B cell (primary cell): ENCODE data around the gene LRRC55. TPM values are rescaled to one million over a fixed set of nuclear protein-coding genes. Genes with fewer than 3 reads are reported as not detected.

Experiments
- ATAC-seq: fragments of 200-7000 bp; cut with Tn5 transposase; one replicate; pipeline ENCODE4 v1.10.0; 2021; ENCODE audit warnings: low read depth, mild to moderate bottlenecking, moderate number of reproducible peaks, moderate library complexity
- CTCF ChIA-PET: fragments of 350-600 bp; sonication (Branson Sonifier 250); formaldehyde crosslinking; loops from one replicate; lab custom pipeline; 2021; ENCODE audit warnings: antibody characterized with exemption, inconsistent platforms; lab: Charles Lee
- POLR2A ChIA-PET: fragments of 350-600 bp; sonication (Branson Sonifier 250); formaldehyde crosslinking; loops from one replicate; lab custom pipeline; 2021; ENCODE audit warnings: antibody characterized with exemption; lab: Charles Lee
- DNase-seq: peaks from one replicate; pipeline ENCODE4 v3.0.0; 2013
- H2AFZ ChIP-seq: 2 replicates; pipeline ENCODE4 v1.6.1; 2012; ENCODE audit warnings: mild to moderate bottlenecking, low read depth, low read length; ENCODE audit not compliant: insufficient read depth, poor library complexity, severe bottlenecking
- H3K27ac ChIP-seq, 2 donors: 1 replicate in 1 of 2; 2 replicates in 1 of 2; pipeline ENCODE4 v1.5.1; 2012 to 2013; ENCODE audit warnings: low read length in 2 of 2, mild to moderate bottlenecking in 2 of 2, moderate library complexity in 1 of 2
- H3K27me3 ChIP-seq, 4 experiments: fragments of 200-600 bp in 1 of 4; sonication (generic) in 1 of 4; replicated peaks in 1 of 4; 1 replicate in 2 of 4; 2 replicates in 2 of 4; pipeline versions ENCODE4 v1.6.1 to v1.7.0; 2013 to 2016; ENCODE audit warnings: low read length in 3 of 4, mild to moderate bottlenecking in 2 of 4, mixed read lengths in 1 of 4, moderate library complexity in 1 of 4; ENCODE audit not compliant: insufficient read depth in 4 of 4, control insufficient read depth in 3 of 4; ENCODE audit errors: control extremely low read depth in 1 of 4
- H3K36me3 ChIP-seq, 2 experiments: replicated peaks in 1 of 2; 1 replicate in 1 of 2; 2 replicates in 1 of 2; pipeline versions ENCODE4 v1.6.1 to v1.7.1; 2013; ENCODE audit warnings: low read length in 1 of 2; ENCODE audit not compliant: insufficient read depth in 2 of 2, control insufficient read depth in 1 of 2; ENCODE audit errors: control extremely low read depth in 1 of 2, extremely low read depth in 1 of 2
- H3K4me1 ChIP-seq, 2 donors: fragments of 200-600 bp in 1 of 2; sonication (generic) in 1 of 2; 1 replicate in 1 of 2; 2 replicates in 1 of 2; pipeline versions ENCODE4 v1.5.1 to v1.6.1; 2013 to 2017; ENCODE audit warnings: low read length in 2 of 2; ENCODE audit not compliant: control insufficient read depth in 2 of 2, insufficient read depth in 2 of 2
- H3K4me2 ChIP-seq: replicated peaks from 2 replicates; pipeline ENCODE3; 2012; ENCODE audit warnings: mild to moderate bottlenecking, low read depth, low read length; ENCODE audit not compliant: poor library complexity, severe bottlenecking
- H3K4me3 ChIP-seq, 5 experiments: fragments of 200-600 bp in 1 of 5; sonication (generic) in 1 of 5; 1 replicate in 3 of 5; 2 replicates in 2 of 5; pipeline versions ENCODE4 v1.5.1 to v1.7.0; 2011 to 2016; ENCODE audit warnings: low read length in 4 of 5, mild to moderate bottlenecking in 4 of 5, low read depth in 2 of 5, control low read depth in 1 of 5, moderate library complexity in 1 of 5; ENCODE audit not compliant: insufficient read depth in 1 of 5; ENCODE audit errors: control extremely low read depth in 1 of 5, extremely low read depth in 1 of 5
- H3K79me2 ChIP-seq: fragments of 200-600 bp; sonication (generic); one replicate; pipeline ENCODE4 v1.6.0; 2016; ENCODE audit warnings: low read length; ENCODE audit not compliant: control insufficient read depth, insufficient read depth
- H3K9ac ChIP-seq: fragments of 200-600 bp; sonication (generic); 2 replicates; pipeline ENCODE4 v1.6.1; 2017; ENCODE audit warnings: mild to moderate bottlenecking, low read length, moderate library complexity
- H3K9me3 ChIP-seq, 3 donors: one replicate each; pipeline versions ENCODE4 v1.6.1 to v1.7.1; 2013; ENCODE audit warnings: low read length in 2 of 3; ENCODE audit not compliant: control insufficient read depth in 2 of 3, insufficient read depth in 1 of 3; ENCODE audit errors: control extremely low read depth in 1 of 3
- H4K20me1 ChIP-seq: 2 replicates; pipeline ENCODE4 v1.6.0; 2012; ENCODE audit warnings: mild to moderate bottlenecking, low read length; ENCODE audit not compliant: insufficient read depth, control insufficient read depth, poor library complexity, severe bottlenecking
- H3K27ac Mint-ChIP-seq: one replicate; pipeline ENCODE4 v1.8.0; 2021; ENCODE audit warnings: mixed read lengths
- H3K27me3 Mint-ChIP-seq: one replicate; pipeline ENCODE4 v1.8.0; 2021; ENCODE audit warnings: mixed read lengths
- H3K4me1 Mint-ChIP-seq: one replicate; pipeline ENCODE4 v1.8.0; 2021; ENCODE audit warnings: mixed read lengths
- H3K4me3 Mint-ChIP-seq: one replicate; pipeline ENCODE4 v1.8.0; 2021; ENCODE audit warnings: mixed read lengths
- H3K9me3 Mint-ChIP-seq: one replicate; pipeline ENCODE4 v1.8.0; 2022; ENCODE audit warnings: mixed read lengths; ENCODE audit not compliant: insufficient read depth
- EZH2 ChIP-seq: IDR thresholded peaks from 2 replicates; pipeline ENCODE4 v1.6.1; 2012; ENCODE audit warnings: borderline replicate concordance, low read depth, mild to moderate bottlenecking, moderate library complexity, low read length; ENCODE audit not compliant: insufficient read depth, poor library complexity, severe bottlenecking
- WGBS: methylation state at CpG from one replicate; pipeline ENCODE4 v1.1.5; 2013; ENCODE audit warnings: missing lambda C conversion rate; ENCODE audit not compliant: insufficient coverage; 5-methylcytosine and 5-hydroxymethylcytosine counted together
- intact Hi-C: fragments of 100-400 bp; cut with micrococcal nuclease; formaldehyde crosslinking; loops from one replicate; pipeline ENCODE4 v1.10.0; 2022
- polyA plus RNA-seq: library from polyadenylated mRNA; depleted of rRNA; stranded (reverse); fragments of >200 nt; gene quantifications from 2 replicates; pipeline ENCODE4 v1.2.3, GENCODE V29; 2012
- total RNA-seq, 2 donors: library from RNA; stranded (reverse); fragments of 120-200 nt in 1 of 2; gene quantifications; 1 replicate in 1 of 2; 2 replicates in 1 of 2; pipeline versions ENCODE4 v1.2.3 to v1.2.4, GENCODE V29; 2013 to 2022
- TF ChIP-seq, protein P1 (sequence below): fragments of 200-600 bp; IDR thresholded peaks from one replicate; pipeline ENCODE4 v1.8.0; 2022; ENCODE audit warnings: antibody characterized with exemption, mild to moderate bottlenecking

LRRC55 gene
- total and polyA plus RNA-seq, 2 donors (not counting 1 experiment from before 2014, with no cell fraction given): not detected

DNA sequence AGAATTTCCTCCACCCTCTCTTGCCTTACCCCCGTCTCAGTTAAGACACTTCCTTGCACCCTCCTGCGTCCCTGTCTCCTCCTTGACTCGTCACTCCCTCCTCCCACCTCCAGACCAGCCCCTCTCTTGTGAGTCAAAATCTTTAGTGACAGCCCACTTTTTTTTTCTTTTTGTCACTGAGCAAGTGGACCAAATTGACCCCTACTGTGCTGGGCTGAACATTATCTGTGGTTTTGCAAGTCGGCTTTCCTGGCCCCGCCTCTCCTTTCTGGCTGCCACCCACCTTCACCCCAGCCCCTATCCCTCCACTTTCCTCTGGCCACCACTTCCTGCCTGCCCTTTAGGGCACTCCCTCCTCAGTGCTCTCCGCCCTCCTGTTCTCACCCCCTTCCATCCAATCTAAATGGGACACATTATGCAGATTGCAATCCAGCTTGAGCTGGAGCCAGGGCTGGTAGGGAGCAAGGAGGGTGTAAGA lies 55.5 kb downstream of the LRRC55 start, which contains the start of gene APLNR:
TSS of gene APLNR (minus strand) at position 47 of the 478 bp plus-strand sequence. CDS start 246 bp downstream, outside the sequence.
- Histone ChIP-seq H4K20me1 (no peaks in the 10 kb centered on the region), H3K4me3 (no peak within 1 kb of the TSS), H3K4me1 (no peaks in the 10 kb centered on the region), H3K9ac (no peak within 1 kb of the TSS), H3K27ac (no peak within 1 kb of the TSS), H3K36me3 (no peaks in the 10 kb centered on the region), H3K79me2 (no peaks in the 10 kb centered on the region), H2AFZ (no peak within 1 kb of the TSS), H3K9me3 (peaks cover 0 to 4% (median 0%) of the 10 kb centered on the region in 3 donors), H3K27me3 (peaks cover 0 to 23% (median 3%) of the 10 kb centered on the region in 4 experiments), H3K4me2 (no peak within 1 kb of the TSS)
- DNase-seq (no peak), ATAC-seq (no peak)
- Mint-ChIP-seq H3K9me3 (no peaks in the 10 kb centered on the region), H3K27me3 (peaks cover 69% of the 10 kb centered on the region), H3K4me3 (no peak within 1 kb of the TSS), H3K27ac (no peak within 1 kb of the TSS), H3K4me1 (no peaks in the 10 kb centered on the region)
- CTCF ChIA-PET: no interaction called here
- 16% methylated on average over 5 of the region's 6 CpGs for WGBS
- TF ChIP-seq, protein P1, sequence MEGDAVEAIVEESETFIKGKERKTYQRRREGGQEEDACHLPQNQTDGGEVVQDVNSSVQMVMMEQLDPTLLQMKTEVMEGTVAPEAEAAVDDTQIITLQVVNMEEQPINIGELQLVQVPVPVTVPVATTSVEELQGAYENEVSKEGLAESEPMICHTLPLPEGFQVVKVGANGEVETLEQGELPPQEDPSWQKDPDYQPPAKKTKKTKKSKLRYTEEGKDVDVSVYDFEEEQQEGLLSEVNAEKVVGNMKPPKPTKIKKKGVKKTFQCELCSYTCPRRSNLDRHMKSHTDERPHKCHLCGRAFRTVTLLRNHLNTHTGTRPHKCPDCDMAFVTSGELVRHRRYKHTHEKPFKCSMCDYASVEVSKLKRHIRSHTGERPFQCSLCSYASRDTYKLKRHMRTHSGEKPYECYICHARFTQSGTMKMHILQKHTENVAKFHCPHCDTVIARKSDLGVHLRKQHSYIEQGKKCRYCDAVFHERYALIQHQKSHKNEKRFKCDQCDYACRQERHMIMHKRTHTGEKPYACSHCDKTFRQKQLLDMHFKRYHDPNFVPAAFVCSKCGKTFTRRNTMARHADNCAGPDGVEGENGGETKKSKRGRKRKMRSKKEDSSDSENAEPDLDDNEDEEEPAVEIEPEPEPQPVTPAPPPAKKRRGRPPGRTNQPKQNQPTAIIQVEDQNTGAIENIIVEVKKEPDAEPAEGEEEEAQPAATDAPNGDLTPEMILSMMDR: no peak
- no peak for TF ChIP-seq EZH2
- POLR2A ChIA-PET: no interaction called here
- intact Hi-C loops: no loop called here

DNA sequence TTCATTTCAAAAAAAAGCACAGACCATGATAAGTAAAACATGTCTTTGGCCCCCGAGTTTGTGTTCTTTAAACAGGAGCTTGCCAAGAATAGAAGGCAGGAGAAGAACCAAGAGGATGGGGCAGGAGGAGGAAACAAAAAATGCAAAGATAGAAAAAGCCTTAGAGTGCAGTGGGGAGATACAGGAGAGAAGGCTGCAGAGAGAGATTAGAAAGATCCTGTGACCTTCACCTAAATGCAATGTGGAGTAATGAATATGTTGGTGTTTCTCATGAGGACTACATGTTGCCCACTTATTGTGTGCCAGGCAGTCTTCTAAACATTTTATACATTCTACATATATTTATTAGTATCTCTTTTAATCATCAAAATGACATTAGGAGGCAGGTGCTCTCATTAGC lies 57.6 kb downstream of the LRRC55 start:
- H3K27ac Mint-ChIP-seq: no peak overlapping the region
- Histone ChIP-seq H3K9me3 (peaks cover 0 to 4% (median 0%) of the 10 kb centered on the region in 3 donors), H2AFZ (no peak overlapping the region), H3K36me3 (no peaks in the 10 kb centered on the region), H3K9ac (no peak overlapping the region), H3K79me2 (no peaks in the 10 kb centered on the region), H4K20me1 (no peaks in the 10 kb centered on the region), H3K27me3 (peaks cover 0 to 23% (median 0%) of the 10 kb centered on the region in 4 experiments), H3K4me3 (no peak overlapping the region), H3K27ac (no peak overlapping the region), H3K4me2 (no peak overlapping the region), H3K4me1 (no peaks in the 10 kb centered on the region)
- no peak overlapping the region for H3K4me3 Mint-ChIP-seq
- ChIA-PET POLR2A (no interaction called here), CTCF (no interaction called here)
- 63% methylated on average over 1 of the region's 1 CpG for WGBS
- H3K27me3 Mint-ChIP-seq: peaks cover 50% of the 10 kb centered on the region
- TF ChIP-seq EZH2: no peak
- TF ChIP-seq, protein P1: no peak
- no peaks in the 10 kb centered on the region for H3K4me1 Mint-ChIP-seq
- no peaks in the 10 kb centered on the region for H3K9me3 Mint-ChIP-seq
- DNase-seq: no peak
- ATAC-seq: no peak
- intact Hi-C loops: no loop called here
